T-helper 1 cell treated with Interleukin-12 subunit alpha and Interleukin-12 subunit beta and Interleukin-4 antibody, amounts not matched to agents 30 μg/mL and 1 μg/mL, for 36 hours (primary cell): ENCODE measurements around the gene AGBL5.

Source experiments
- H3K27ac Mint-ChIP-seq: one replicate; pipeline ENCODE4 v1.8.0; 2021; ENCODE audit warnings: mild to moderate bottlenecking, mixed read lengths
- H3K27me3 Mint-ChIP-seq: one replicate; pipeline ENCODE4 v1.8.0; 2021; ENCODE audit warnings: low read depth, mixed read lengths
- H3K36me3 Mint-ChIP-seq: one replicate; pipeline ENCODE4 v1.8.0; 2021; ENCODE audit warnings: low read depth, mixed read lengths
- H3K4me1 Mint-ChIP-seq: one replicate; pipeline ENCODE4 v1.8.0; 2021; ENCODE audit warnings: low read depth, mixed read lengths
- H3K4me3 Mint-ChIP-seq: one replicate; pipeline ENCODE4 v1.8.0; 2021; ENCODE audit warnings: mild to moderate bottlenecking, moderate library complexity, mixed read lengths
- H3K9me3 Mint-ChIP-seq: one replicate; pipeline ENCODE4 v1.8.0; 2021; ENCODE audit warnings: mixed read lengths

AGBL5 gene

GRCh38 chr2:27085062-27085672, 33.7 kb downstream of the AGBL5 start:
- Mint-ChIP-seq H3K27ac (peak overlapping the region; percentile 76), H3K27me3 (no peaks in the 10 kb centered on the region), H3K4me1 (peaks cover 43% of the 10 kb centered on the region), H3K4me3 (peak overlapping the region; percentile 66), H3K36me3 (no peaks in the 10 kb centered on the region), H3K9me3 (no peaks in the 10 kb centered on the region)

- no peaks in the 10 kb centered on the region for H3K27me3 Mint-ChIP-seq
- peak overlapping the region; percentile 76 for H3K27ac Mint-ChIP-seq
- H3K4me1 Mint-ChIP-seq, result peaks cover 40% of the 10 kb centered on the region
- peak overlapping the region; percentile 66 for H3K4me3 Mint-ChIP-seq
- no peaks in the 10 kb centered on the region for H3K9me3 Mint-ChIP-seq
- no peaks in the 10 kb centered on the region for H3K36me3 Mint-ChIP-seq
Observed at GRCh38 chr2:27085673-27086089, 34.2 kb downstream of the AGBL5 start.

- Mint-ChIP-seq H3K4me3 (peak overlapping the region; percentile 88), H3K9me3 (no peaks in the 10 kb centered on the region), H3K4me1 (peaks cover 34% of the 10 kb centered on the region), H3K27ac (peak overlapping the region; percentile 86), H3K36me3 (no peaks in the 10 kb centered on the region), H3K27me3 (no peaks in the 10 kb centered on the region)
Observed at GRCh38 chr2:27086090-27086723, 34.7 kb downstream of the AGBL5 start.

DNA sequence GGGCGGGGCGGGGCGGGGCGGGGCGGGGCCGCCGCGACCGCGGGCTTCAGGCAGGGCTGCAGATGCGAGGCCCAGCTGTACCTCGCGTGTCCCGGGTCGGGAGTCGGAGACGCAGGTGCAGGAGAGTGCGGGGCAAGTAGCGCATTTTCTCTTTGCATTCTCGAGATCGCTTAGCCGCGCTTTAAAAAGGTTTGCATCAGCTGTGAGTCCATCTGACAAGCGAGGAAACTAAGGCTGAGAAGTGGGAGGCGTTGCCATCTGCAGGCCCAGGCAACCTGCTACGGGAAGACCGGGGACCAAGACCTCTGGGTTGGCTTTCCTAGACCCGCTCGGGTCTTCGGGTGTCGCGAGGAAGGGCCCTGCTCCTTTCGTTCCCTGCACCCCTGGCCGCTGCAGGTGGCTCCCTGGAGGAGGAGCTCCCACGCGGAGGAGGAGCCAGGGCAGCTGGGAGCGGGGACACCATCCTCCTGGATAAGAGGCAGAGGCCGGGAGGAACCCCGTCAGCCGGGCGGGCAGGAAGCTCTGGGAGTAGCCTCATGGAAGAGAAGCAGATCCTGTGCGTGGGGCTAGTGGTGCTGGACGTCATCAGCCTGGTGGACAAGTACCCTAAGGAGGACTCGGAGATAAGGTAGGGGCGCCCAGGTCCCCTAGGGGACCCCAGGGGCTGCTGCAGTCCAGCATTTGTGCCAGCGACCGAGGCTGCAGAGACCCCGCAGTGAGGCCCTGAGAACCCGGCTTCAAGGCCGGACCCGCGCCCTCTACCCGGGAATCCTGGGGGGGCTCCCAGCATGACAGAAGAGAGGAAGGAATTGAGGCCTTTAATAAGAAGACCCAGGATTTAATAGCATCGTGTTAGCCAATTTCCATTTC, 35.5 kb downstream of the AGBL5 start, which contains the start of gene KHK:
TSS of gene KHK (plus strand) at position 49 of the 870 bp plus-strand sequence. CDS start at position 537, 488 bp downstream.
- H3K4me1 Mint-ChIP-seq, result peaks cover 29% of the 10 kb centered on the region
- peak within 1 kb of the TSS; percentile 88 for H3K4me3 Mint-ChIP-seq
- H3K9me3 Mint-ChIP-seq, result no peaks in the 10 kb centered on the region
- H3K36me3 Mint-ChIP-seq, result no peaks in the 10 kb centered on the region
- H3K27ac Mint-ChIP-seq, result peak within 1 kb of the TSS; percentile 86
- H3K27me3 Mint-ChIP-seq, result no peaks in the 10 kb centered on the region

GRCh38 chr2:27087823-27088410, 36.4 kb downstream of the AGBL5 start:
- Mint-ChIP-seq H3K27me3 (no peaks in the 10 kb centered on the region), H3K4me1 (peaks cover 29% of the 10 kb centered on the region), H3K9me3 (no peaks in the 10 kb centered on the region), H3K4me3 (peak overlapping the region; percentile 88), H3K27ac (peak overlapping the region; percentile 45), H3K36me3 (peaks cover 2% of the 10 kb centered on the region)

DNA sequence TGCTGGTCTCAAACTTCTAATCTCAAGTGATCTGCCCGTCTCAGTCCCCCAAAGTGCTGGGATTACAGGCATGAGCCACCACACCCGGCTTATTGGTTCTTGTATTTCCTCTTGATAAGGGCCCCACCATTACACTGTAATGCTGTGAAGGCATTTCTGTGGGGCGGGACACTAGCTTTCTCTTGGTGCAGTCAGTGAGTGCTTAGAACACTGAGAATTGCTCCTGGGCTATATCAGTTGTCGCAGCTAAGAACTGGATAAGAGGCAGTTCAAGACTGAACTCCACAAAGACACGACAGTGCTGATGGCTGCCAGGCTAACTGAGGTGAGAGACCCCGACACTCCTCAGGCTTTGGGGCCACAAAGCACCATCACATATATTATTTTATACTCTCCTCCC, 37.2 kb downstream of the AGBL5 start:
- Mint-ChIP-seq H3K27ac (no peak overlapping the region), H3K9me3 (no peaks in the 10 kb centered on the region), H3K4me1 (peaks cover 27% of the 10 kb centered on the region), H3K36me3 (peaks cover 2% of the 10 kb centered on the region), H3K27me3 (no peaks in the 10 kb centered on the region), H3K4me3 (no peak overlapping the region)

GRCh38 chr2:27089111-27089954, 37.9 kb downstream of the AGBL5 start:
- Mint-ChIP-seq H3K36me3 (peaks cover 2% of the 10 kb centered on the region), H3K4me3 (no peak overlapping the region), H3K4me1 (peaks cover 23% of the 10 kb centered on the region), H3K9me3 (no peaks in the 10 kb centered on the region), H3K27me3 (no peaks in the 10 kb centered on the region), H3K27ac (no peak overlapping the region)

- Mint-ChIP-seq H3K4me3 (no peak overlapping the region), H3K4me1 (peaks cover 26% of the 10 kb centered on the region), H3K9me3 (no peaks in the 10 kb centered on the region), H3K27ac (no peak overlapping the region), H3K27me3 (no peaks in the 10 kb centered on the region), H3K36me3 (peaks cover 2% of the 10 kb centered on the region)
Observed at GRCh38 chr2:27091746-27092695, 40.6 kb downstream of the AGBL5 start.

DNA sequence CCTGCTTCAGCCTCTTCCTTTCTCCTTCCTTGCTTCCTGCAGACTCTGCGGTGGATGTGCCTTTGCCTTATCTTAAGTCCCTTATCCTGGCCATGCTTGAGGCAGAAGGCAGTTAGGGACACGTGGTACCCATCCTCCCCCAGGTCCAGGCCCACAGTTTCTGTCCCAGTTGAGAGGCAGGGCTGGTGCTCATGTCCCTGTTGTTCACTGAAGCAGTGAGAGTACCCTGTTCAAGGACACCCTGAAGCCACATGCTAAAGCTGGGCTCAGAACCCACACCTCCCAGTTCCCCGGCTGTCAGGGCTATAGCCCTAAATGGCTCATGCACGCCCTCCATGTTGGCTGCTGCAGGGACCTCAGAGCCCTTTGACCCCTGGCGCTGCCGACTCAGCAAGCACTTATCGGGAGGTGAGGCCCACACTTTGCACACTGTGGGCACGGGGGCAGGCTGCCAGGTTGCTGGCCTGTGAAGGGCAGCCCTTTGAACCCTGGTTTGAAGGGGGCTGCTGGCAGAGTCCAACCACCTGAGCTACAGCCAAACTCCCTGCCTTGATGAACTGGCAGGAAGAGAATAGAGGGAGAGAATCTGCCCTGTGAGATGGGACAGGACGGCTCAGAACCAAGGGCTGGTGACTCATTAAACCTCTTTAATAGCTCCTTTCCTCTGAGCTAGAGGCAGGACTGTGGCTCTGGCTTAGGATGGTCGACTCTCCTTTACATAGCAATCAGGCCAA, 41.4 kb downstream of the AGBL5 start:
- no peak overlapping the region for H3K27ac Mint-ChIP-seq
- no peaks in the 10 kb centered on the region for H3K27me3 Mint-ChIP-seq

GRCh38 chr2:27093430-27094352, 42.2 kb downstream of the AGBL5 start:
- Mint-ChIP-seq H3K4me1 (peaks cover 17% of the 10 kb centered on the region), H3K36me3 (peaks cover 4% of the 10 kb centered on the region), H3K27me3 (no peaks in the 10 kb centered on the region), H3K4me3 (no peak overlapping the region), H3K27ac (no peak overlapping the region), H3K9me3 (no peaks in the 10 kb centered on the region)

More for the DNA sequence above, 41.4 kb downstream of the AGBL5 start:
- Mint-ChIP-seq H3K4me3 (no peak overlapping the region), H3K9me3 (no peaks in the 10 kb centered on the region), H3K36me3 (peaks cover 2% of the 10 kb centered on the region), H3K4me1 (peaks cover 21% of the 10 kb centered on the region)

- H3K4me1 Mint-ChIP-seq, result peaks cover 18% of the 10 kb centered on the region
- no peak overlapping the region for H3K4me3 Mint-ChIP-seq
- no peak overlapping the region for H3K27ac Mint-ChIP-seq
- H3K27me3 Mint-ChIP-seq, result no peaks in the 10 kb centered on the region
- peaks cover 7% of the 10 kb centered on the region for H3K36me3 Mint-ChIP-seq
- no peaks in the 10 kb centered on the region for H3K9me3 Mint-ChIP-seq
Observed at GRCh38 chr2:27094353-27094984, 43.0 kb downstream of the AGBL5 start.
